NCI-H128 (cell line): ENCODE results near the gene LIMCH1.
"Not testable (repeated sequence)": the region's sequence is repeated elsewhere in the genome, so short reads cannot be mapped to it uniquely, and the experiment has no call there.

ENCODE experiments used
- DNase-seq: peaks from one replicate; lab custom pipeline; 2025; ENCODE audit not compliant: unreplicated experiment; lab: John Stamatoyannopoulos, UW

LIMCH1 gene

DNA sequence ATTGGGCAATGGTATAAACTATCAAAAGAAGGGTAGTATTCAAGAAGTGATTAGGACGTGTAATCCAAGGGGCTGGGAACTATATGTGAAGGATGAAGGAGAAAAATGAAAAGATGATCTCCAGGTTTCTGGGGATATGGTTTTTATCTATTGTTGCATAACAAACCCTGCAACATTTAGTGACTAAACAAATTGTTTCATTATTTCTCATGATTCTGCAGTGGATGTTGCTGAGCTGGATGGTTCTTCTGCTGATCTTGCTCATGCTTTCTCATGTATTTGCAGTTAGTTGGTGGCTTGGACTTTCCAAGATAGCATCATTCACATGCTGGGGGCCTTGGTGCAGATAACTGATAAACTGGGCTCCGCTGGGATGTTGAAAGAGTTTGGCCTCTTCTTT lies 181.5 kb downstream of the LIMCH1 start:
- no peak for DNase-seq

DNA sequence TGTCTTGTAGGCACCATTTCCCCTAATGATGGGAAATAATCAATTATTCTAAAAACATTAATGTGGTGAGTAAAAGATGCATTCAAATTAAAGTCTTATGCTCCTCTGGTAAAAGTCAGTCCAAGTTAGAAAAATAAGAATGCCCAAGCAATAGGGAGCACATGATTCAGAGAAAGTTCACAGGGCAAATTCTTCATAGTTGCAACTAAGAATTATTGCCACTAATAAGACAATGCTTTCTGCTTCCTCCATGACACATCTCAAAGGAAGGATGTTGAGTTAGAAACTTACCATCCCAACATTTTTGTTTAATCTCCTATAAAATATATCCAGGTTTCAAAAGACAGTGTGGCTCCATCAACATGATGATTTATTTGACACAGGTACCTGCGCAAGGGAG lies 184.2 kb downstream of the LIMCH1 start:
- DNase-seq, result no peak

DNA sequence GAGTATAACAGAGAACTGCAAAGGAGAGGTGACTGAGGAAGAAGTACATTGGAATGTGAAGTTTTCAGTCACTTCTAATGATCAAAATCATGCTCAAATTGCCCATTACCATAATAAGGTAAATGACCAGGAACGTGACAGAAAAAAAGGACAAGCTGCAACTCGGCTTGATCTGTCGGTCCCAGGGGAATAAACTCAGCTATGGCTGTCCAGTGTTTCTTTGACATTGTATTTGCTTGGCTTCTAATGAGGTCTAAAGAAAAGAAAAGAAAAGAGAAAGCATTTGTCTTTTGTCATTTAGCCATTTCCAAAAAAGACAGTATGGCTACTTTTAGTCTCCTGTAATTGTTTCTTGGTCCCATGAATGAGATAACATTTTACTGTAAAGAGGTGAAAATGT lies 185.3 kb downstream of the LIMCH1 start:
- DNase-seq, result no peak

DNA sequence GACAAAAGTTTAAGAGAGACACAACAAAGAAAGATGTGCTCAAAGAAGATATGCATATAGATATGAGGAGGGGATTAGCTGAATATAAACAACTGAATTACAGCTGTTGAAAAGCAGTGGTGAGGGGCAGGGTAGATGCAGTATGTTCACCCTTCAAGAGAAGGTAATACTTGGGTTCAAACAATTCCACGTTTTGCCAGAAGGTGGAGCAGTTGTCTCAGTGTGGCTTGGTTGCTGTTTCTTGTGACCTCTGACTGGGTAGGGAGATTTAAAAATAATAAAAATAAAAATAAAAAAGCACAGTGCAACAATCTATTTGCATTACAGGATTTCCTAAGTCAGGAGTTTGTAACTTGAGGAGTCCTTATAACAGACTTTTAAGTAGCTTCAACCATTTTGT lies 187.3 kb downstream of the LIMCH1 start:
- no peak for DNase-seq

DNA sequence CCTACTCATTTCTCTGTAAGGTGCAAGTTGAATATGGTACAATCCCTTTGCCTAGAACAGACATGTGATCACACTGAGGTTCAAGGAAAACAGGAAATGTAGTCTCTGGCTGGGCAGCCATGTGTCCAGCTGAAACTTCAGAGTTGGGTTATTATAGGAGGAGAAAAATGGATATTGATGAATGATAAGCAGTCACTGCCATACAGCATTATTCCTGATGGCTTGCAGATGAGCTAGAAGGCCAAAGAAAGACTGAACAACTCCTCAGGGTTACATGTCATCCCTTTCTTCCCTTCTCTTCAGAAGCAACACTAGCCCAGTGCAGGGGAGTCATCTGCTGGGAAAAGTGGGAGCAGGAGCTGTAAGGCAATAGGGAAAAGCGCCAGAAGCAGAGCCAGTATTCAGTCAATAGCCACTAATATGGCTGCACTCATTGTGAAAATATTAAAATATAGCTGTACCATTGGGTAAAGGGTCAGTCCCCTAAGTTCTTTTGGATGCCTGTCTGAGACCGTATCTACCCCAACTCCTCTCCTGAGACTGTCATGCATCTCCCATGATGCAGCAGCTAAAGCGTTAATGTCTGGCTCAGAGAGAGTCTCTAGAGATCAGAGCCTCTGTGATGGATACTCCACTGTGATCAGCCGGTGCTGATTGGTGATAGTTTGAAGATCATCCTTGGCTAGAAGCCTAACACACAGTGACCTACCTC lies 190.1 kb downstream of the LIMCH1 start:
- DNase-seq, result no peak

DNA sequence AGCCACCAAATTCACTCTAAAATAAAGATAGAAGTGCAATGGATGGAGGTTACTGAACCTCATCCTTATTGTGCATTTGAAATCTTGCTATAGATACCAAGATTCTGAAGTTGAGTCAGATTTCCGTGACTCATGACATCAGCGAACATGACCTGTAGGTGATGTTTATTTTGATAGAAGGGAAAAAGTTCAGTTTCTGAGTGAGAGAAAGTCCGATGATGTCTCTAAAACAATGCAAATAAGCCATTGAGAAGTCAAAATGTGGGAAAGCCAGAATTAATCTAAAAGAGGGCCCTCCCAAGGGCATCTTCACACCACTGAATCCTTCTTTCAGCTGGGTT lies 190.6 kb downstream of the LIMCH1 start:
- no peak for DNase-seq

DNA sequence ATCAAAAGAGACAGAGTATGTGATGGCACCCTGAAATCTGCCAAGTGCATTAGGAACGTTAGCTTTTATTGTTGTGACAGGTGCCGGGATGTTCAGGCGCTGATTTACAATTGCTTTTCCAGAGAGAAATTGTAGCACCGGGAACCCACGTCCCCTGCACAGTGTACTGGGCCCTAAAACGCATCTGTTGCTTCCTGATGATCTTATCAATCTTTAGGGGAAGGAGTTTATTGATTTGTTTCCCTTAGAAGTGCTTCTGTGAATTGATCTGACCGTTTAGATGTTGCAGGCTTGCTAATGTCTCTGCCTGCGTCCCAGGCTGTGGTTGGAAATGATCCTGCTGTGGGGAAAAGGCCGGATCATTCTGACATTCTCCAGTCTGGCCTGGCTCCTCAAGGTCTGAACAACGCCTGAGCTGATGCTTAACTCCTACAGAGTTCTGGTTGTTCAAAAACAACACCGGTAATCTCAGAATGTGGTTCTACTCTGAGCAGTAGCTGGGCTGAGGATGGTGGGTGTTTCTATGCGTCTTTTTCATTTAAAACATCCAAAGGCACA lies 193.7 kb downstream of the LIMCH1 start:
- no peak for DNase-seq

DNA sequence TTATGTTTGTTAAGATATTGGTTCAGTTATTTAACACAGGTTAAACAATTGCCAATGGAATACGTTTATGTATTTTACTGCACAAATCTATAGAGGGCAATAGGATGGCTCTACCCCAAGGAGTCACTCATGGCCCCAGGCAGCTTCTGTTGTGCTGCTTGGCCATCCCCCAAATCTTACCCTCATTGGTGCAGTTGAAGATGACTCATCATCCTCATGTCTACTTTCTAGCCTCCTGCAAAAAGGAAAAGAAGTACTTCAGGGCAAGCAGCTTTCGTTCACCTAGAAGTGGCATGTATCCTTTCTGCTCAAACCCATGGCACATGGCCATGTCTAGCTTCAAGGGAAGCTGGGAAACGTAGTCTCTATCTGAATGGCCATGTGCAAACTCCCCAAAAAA lies 196.4 kb downstream of the LIMCH1 start:
- no peak for DNase-seq

DNA sequence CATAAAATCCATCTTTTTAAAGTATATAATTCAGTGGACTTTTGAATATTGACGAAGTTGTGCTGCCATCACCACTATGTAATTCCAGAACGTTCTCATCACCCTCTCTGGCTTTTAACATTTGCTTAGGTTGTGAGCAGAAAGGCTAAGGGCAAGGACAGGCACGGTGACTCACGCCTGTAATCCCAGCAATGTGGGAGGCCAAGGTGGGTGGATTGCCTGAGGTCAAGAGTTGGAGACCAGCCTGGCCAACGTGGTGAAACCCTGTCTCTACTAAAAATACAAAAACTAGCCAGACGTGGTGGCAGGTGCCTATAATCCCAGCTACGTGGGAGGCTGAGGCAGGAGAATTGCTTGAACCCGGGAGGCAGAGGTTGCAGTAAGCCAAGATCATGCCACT lies 199.5 kb downstream of the LIMCH1 start:
- DNase-seq, result not testable (repeated sequence)

DNA sequence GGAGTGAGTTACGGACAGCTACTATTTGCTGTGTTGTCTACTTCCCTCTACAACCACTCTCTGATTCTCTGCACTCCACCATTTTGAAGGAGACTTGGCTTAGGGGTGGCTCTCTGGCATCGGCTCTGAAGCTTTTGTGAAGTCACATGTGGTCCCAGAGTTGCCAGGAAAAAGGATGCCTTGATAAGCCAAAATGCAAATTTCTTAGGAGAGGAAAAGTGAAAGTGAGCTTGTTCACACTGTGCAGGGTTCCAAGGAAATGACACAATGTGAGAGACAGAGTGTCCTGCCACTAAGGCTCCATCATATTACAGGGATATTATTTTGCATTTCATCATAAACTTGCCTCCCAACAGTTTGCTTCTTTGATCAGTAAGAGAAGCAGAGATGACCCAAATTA lies 203.4 kb downstream of the LIMCH1 start:
- DNase-seq, result no peak

DNA sequence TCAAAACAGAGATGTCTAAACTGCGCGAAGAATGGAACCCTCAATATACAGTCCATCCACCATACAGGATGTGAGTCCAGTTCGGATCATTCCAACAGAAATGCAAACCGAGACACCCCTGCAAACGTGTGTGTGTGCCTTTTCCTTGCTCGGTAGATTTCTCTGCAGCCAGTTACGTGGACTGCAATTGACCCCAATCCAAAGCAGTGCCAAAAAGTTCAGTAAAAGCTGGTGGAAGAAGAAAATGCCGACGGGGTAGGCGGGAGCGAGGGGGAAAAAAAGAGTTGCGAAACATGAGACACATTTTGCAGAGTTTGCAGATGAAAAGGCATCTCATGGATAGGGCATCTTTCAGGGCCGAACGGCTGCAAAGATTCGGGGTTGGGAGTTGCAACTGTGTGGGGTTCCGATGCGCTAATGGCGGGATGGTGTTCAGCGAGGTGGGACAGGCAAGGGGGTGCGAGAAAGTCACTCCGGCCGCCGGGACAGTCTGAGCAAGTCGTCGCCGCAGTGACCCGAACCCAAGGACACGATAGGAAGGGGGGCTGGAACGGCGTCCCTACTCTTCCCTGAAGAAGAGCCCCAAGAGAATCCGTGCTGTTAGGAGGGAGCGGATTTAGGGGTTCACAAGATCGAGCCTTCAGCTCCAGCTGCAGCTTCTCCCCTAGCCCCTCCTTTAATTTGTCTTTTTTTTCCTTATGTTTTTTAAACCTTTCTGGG lies 206.8 kb downstream of the LIMCH1 start:
- DNase-seq, result no peak

DNA sequence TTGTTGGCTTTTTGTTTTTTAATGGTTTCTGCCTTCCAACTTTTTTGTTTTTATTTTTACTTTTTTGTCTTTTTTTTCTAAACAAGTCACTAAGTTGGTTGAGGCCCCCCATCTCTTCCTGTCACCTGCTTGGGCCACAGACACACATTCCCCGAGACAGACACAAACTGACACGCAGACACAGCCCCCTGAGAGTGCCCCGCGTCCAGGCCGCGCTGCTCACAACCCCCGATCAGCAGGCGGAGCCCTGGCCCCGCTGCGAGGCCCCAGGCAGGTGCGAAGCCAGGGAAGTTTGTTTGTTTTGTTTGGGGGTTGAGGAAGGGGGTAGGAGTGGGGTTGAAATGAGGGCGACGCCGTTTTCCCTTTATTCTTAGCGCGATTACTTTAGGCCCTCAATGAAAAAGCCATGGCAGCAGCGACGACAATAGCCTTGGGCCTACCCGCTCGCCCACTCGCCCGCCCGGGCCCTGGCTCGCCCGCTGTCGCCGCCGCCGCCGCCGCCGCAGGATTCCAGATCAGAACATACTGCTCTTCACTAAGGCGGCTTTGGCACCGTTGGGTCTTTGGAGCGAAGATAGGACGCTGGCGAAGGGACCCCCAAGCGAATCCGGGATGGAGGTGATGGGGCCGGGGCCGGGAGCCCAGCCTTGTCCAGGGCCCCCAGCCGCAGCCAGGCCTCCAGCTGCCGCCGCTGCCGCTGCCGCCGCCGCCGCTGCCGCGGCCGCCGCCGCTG lies 207.5 kb downstream of the LIMCH1 start:
- DNase-seq, result no peak

DNA sequence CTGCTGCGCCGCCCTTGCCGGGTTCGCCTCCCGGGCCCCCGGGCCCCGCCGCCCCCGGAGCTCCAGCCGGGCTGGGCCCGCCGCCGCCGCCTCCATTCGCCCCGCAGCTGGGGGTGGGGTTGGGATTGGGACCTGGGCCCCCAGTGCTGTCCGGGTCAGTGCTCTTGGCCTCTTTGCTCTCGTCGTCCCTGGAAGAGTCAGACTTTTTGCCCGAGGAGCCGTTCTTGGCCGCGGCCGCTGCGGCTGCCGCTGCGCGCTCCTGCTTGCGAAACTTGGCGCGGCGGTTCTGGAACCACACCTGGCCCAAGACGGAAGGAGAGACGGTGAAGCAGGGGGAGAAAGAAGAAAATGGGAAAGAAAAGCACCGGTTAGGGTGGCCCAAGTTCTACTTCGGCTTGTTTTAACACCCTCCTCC lies 208.1 kb downstream of the LIMCH1 start:
- DNase-seq, result no peak

DNA sequence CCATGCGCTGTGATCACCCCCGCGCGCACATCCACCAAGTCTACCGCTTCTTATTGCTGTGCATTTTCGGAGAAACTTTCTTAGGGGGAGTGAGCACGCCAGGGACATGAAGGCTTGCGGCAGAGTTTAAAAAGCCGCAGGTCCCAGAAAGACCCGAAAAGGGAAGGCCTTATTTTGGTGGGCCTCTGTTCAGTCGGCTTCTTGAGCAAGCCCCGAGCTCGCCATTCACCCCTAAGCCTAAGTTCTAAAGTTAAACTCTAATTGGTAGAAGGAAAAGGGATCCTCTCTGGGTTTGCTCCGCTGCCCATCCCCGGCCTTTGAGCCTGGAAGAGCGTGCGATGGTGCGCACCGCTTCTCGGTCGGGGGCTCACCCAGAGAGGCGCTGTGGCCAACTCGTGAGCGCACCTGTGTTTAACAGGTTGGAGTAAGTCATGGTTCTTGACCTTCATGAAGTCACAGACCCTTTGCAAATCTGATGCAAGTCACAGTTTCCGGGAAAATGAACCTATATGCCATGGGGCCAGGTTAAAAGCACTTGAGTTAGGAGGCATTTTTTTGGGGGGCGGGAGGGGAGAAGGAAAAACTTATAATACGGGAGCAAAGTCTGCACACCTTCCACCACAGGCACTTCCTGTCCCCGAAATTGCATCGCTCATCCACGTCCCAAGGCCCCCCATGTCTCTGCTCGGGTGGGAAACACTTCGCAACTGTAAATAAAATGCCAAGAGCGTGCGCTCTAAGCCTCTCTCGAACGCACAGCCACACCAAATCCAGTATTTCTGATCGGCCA lies 208.7 kb downstream of the LIMCH1 start:
- DNase-seq, result no peak

DNA sequence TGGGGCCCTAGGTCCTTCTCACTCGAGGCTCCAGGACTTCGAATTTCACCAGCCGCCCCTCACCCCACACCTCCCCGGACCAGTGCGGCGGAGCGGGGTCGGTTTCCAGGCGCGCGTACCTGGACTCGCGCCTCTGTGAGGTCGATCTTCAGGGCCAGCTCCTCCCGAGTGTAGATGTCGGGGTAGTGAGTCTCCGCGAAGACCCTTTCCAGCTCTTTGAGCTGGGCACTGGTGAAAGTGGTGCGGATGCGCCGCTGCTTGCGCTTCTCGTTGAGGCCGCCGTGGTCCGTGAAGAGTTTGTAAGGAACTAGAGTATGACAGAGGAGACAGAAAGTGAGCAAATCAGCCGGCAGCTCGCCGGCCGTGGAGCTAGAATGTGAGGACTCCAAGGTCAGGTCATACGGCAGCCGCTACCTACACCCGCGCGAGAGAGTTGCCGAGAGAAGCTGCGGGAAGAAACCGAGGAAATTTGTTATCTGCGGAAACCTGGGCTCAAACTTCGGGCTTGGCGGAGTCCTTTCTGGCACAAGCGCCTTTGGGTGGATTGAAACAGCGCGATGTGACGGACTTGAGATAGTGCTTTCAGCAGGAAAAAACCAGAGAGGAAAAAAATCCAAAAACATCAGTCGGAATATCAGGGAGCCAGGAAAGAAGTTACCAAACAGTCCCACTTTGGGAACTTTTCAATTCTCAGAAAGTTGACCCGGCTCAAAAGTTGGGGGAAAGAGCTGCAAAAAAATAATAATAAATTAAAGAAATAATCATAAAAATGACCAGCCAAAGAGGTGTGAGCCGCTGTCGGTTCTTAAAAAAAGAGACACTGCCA lies 209.5 kb downstream of the LIMCH1 start:
- DNase-seq, result no peak

DNA sequence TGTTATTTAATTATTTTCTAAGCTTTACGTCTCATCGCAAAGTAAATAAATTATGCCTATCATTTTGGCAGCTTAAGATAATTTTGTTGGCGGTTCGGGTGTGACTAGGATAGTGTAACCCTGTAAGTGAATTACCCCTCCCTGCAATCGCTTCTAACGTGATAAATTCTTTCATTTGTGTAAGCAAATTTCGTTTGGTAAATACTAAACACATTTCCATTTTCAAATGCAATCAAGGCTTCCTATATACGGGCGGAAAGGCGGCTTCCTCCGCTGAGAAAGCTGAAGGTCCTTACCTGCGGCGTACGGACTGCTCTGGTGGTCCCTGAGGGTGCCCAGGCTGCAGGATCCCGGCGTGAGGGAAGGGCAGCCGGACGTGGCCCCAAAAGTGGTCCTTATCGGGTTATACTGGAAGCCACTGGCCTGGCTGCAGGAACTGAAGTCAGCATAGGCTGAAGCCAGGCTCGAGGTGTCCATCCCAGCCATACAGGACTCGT lies 210.2 kb downstream of the LIMCH1 start:
- no peak for DNase-seq

DNA sequence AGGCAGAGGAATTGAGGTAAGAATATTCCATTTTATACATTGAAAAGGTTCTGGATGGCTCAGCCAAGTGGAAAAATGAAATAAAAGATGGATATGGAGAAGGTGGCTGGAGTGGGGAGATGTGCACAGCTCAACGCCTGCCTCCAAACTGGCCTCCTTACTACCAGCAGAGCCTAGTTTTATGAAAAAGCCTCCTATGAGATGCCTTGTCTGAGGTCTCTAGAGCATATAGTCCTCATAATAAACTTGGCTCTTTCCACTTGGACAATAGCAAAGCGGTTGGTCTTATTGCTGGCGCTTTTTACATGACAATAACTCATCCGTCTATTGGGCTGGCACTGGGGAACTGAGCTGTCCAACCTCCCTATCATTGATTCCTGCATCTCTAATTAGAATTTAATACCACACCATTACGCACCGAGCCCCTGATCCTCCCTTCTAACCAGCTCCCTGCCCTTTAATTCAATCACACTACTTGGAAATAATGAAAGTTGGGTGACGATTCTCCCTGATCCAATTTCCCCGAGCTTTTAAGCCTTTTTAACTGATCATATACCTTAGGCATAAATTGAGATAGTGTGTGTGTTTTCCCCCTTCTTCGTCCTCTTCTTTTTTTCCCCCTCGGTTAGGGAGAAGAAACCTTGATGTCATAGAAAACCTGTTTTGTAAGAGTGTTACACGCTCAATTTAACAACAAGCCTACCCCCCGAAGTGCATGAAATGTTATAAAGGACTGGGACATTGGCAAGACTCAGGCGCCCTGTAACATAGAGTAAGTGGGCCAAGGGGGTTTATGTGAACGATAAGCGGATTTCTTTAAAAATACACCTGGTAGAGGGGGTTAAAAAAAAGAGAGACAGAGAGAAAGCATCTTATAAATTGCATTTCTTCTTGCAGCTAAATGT lies 210.9 kb downstream of the LIMCH1 start, which contains the start of gene PHOX2B:
TSS of gene PHOX2B (minus strand) at position 155 of the 905 bp plus-strand sequence. CDS start at position 40, 115 bp downstream.
- no peak for DNase-seq

DNA sequence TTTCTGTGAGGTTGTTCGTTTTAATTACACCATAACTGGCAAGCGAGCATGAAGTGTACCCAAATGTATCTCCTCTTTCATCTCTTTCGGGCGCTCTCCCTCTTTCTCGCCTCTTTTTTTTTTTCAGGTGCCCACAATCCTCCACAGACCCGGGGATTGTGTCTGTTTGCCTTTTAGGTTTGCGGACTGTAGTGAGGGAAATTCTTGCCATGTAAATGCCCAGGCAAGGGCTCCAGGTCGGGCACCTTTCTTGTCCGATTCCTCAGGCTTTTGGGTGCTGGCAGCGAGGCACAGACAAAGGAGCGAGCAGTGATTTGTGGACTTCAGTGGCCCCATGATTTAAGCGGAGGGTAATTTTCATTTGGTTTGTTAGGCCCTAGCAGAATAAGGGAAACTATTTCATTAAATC lies 211.7 kb downstream of the LIMCH1 start:
- no peak for DNase-seq
